ENCODE data around the gene NKD2.
A peak's percentile ranks its signal among the peaks of the same experiment; 100 is the strongest.

NKD2 gene

GRCh38 chr5:1008451-1009358 is at the start of gene NKD2:
TSS of gene NKD2 (plus strand) at chr5:1008802. CDS start at chr5:1009058, 256 bp downstream.
- Histone ChIP-seq H3K36me3 (ENCODE audit: insufficient read depth, low read length) (no peaks in the 10 kb centered on the region), H3K4me1 (ENCODE audit: insufficient read depth, low read length, poor library complexity, severe bottlenecking) (peaks cover 48% of the 10 kb centered on the region), H3K9ac (ENCODE audit: low read depth, low read length, poor library complexity, severe bottlenecking) (peak within 1 kb of the TSS; percentile 68), H3K9me3 (ENCODE audit: insufficient read depth, low read depth, low read length) (no peaks in the 10 kb centered on the region), H3K27me3 (ENCODE audit: insufficient read depth, low read length, poor library complexity, severe bottlenecking) (no peaks in the 10 kb centered on the region), H3K9me2 (replicated peaks; ENCODE audit: low read depth, low read length) (no peaks in the 10 kb centered on the region), H3K4me2 (ENCODE audit: low read depth, low read length, poor library complexity, severe bottlenecking) (peak within 1 kb of the TSS; percentile 84), H3K4me3 (ENCODE audit: low read length, poor library complexity, severe bottlenecking) (peak within 1 kb of the TSS; percentile 72), H3K79me2 (ENCODE audit: insufficient read depth, low read length) (peaks cover 47% of the 10 kb centered on the region), H3F3A (ENCODE audit: low read depth) (no peaks in the 10 kb centered on the region), H4K20me1 (ENCODE audit: insufficient read depth, low read length, poor library complexity, severe bottlenecking) (peaks cover 21% of the 10 kb centered on the region), H2AFZ (ENCODE audit: low read length) (0 out of 2 replicates have a peak within 1 kb of the TSS, but pooled peaks have one; percentile 18)
- TF ChIP-seq CTCF (conservative IDR thresholded peaks at IDR 0.05; ENCODE audit: low read length), result peak; percentile 61
- no peak for TF ChIP-seq EZH2phosphoT487 (IDR thresholded peaks at IDR 0.05; ENCODE audit: borderline replicate concordance)

GRCh38 chr5:959581-960531 is 48.7 kb upstream of the NKD2 start:
- H3K4me1 ChIP-seq (ENCODE audit: insufficient read depth, low read length, poor library complexity, severe bottlenecking), result peaks cover 86% of the 10 kb centered on the region
- H3K4me3 ChIP-seq (ENCODE audit: low read length, poor library complexity, severe bottlenecking), result no peak overlapping the region
- peaks cover 18% of the 10 kb centered on the region for H3F3A ChIP-seq (ENCODE audit: low read depth)
- no peak overlapping the region for H2AFZ ChIP-seq (ENCODE audit: low read length)
- no peak overlapping the region for H3K9ac ChIP-seq (ENCODE audit: low read depth, low read length, poor library complexity, severe bottlenecking)
- H4K20me1 ChIP-seq (ENCODE audit: insufficient read depth, low read length, poor library complexity, severe bottlenecking), result no peaks in the 10 kb centered on the region
- no peaks in the 10 kb centered on the region for H3K36me3 ChIP-seq (ENCODE audit: insufficient read depth, low read length)
- H3K27me3 ChIP-seq (ENCODE audit: insufficient read depth, low read length, poor library complexity, severe bottlenecking), result no peaks in the 10 kb centered on the region
- H3K79me2 ChIP-seq (ENCODE audit: insufficient read depth, low read length), result peaks cover 3% of the 10 kb centered on the region; the same call in 1 of the 2 replicates
- H3K9me3 ChIP-seq (ENCODE audit: insufficient read depth, low read depth, low read length), result no peaks in the 10 kb centered on the region
- H3K9me2 ChIP-seq (replicated peaks; ENCODE audit: low read depth, low read length), result no peaks in the 10 kb centered on the region
- no peak for TF ChIP-seq EZH2phosphoT487 (IDR thresholded peaks at IDR 0.05; ENCODE audit: borderline replicate concordance)
- no peak for TF ChIP-seq CTCF (conservative IDR thresholded peaks at IDR 0.05; ENCODE audit: low read length)
- no peak overlapping the region for H3K4me2 ChIP-seq (ENCODE audit: low read depth, low read length, poor library complexity, severe bottlenecking)

- no peak overlapping the region for H3K4me2 ChIP-seq (ENCODE audit: low read depth, low read length, poor library complexity, severe bottlenecking)
- no peaks in the 10 kb centered on the region for H3K9me2 ChIP-seq (replicated peaks; ENCODE audit: low read depth, low read length)
- H3K36me3 ChIP-seq (ENCODE audit: insufficient read depth, low read length), result no peaks in the 10 kb centered on the region
- no peaks in the 10 kb centered on the region for H4K20me1 ChIP-seq (ENCODE audit: insufficient read depth, low read length, poor library complexity, severe bottlenecking)
- peaks cover 87% of the 10 kb centered on the region for H3K4me1 ChIP-seq (ENCODE audit: insufficient read depth, low read length, poor library complexity, severe bottlenecking)
- no peak overlapping the region for H3K4me3 ChIP-seq (ENCODE audit: low read length, poor library complexity, severe bottlenecking)
- no peak for TF ChIP-seq EZH2phosphoT487 (IDR thresholded peaks at IDR 0.05; ENCODE audit: borderline replicate concordance)
- no peak for TF ChIP-seq CTCF (conservative IDR thresholded peaks at IDR 0.05; ENCODE audit: low read length)
- peaks cover 10% of the 10 kb centered on the region for H3K79me2 ChIP-seq (ENCODE audit: insufficient read depth, low read length)
- peaks cover 20% of the 10 kb centered on the region for H3F3A ChIP-seq (ENCODE audit: low read depth)
- peak overlapping the region; percentile 89 for H3K9ac ChIP-seq (ENCODE audit: low read depth, low read length, poor library complexity, severe bottlenecking)
- no peaks in the 10 kb centered on the region for H3K9me3 ChIP-seq (ENCODE audit: insufficient read depth, low read depth, low read length)
- no peaks in the 10 kb centered on the region for H3K27me3 ChIP-seq (ENCODE audit: insufficient read depth, low read length, poor library complexity, severe bottlenecking)
- no peak overlapping the region for H2AFZ ChIP-seq (ENCODE audit: low read length)
Measured at GRCh38 chr5:960551-960950, 48.1 kb upstream of the NKD2 start.
